ENCODE measurements around the gene SERTAD2. TPM values are rescaled to one million over a fixed set of nuclear protein-coding genes. Genes with fewer than 3 reads are reported as not detected.

The SERTAD2 gene
- total and polyA plus RNA-seq, 2 experiments from 2014 or later = 12.0 to 21.2 TPM

- H3K36me3 ChIP-seq = no peaks in the 10 kb centered on the region
- DNase-seq (ENCODE audit: low read depth in 1 of 2, low spot score in 1 of 2) = no peak
- no peak for TF ChIP-seq CTCF (IDR thresholded peaks at IDR 0.05; ENCODE audit: low read depth, low read length)
Measured at GRCh38 chr2:64598226-64598625, 55.5 kb downstream of the SERTAD2 start.

GRCh38 chr2:64595397-64596176, 58.1 kb downstream of the SERTAD2 start:
- Histone ChIP-seq H3K9me3 (ENCODE audit: low read depth) (no peaks in the 10 kb centered on the region), H3K4me3 (no peak overlapping the region), H3K27ac (no peak overlapping the region), H3K36me3 (peaks cover 20% of the 10 kb centered on the region), H3K4me1 (ENCODE audit: low read depth) (no peaks in the 10 kb centered on the region), H3K27me3 (no peaks in the 10 kb centered on the region)
- peak; percentile 50 to 57 for DNase-seq (ENCODE audit: low read depth in 1 of 2, low spot score in 1 of 2)
- TF ChIP-seq CTCF (IDR thresholded peaks at IDR 0.05; ENCODE audit: low read depth, low read length) = peak; percentile 52

More at GRCh38 chr2:64598226-64598625, 55.5 kb downstream of the SERTAD2 start:
- Histone ChIP-seq H3K27ac (no peak overlapping the region), H3K4me3 (no peak overlapping the region), H3K4me1 (ENCODE audit: low read depth) (no peaks in the 10 kb centered on the region), H3K9me3 (ENCODE audit: low read depth) (no peaks in the 10 kb centered on the region), H3K27me3 (no peaks in the 10 kb centered on the region)

- Histone ChIP-seq H3K4me3 (no peak overlapping the region), H3K27me3 (no peaks in the 10 kb centered on the region), H3K27ac (no peak overlapping the region), H3K9me3 (ENCODE audit: low read depth) (no peaks in the 10 kb centered on the region), H3K36me3 (peaks cover 23% of the 10 kb centered on the region), H3K4me1 (ENCODE audit: low read depth) (no peaks in the 10 kb centered on the region)
- TF ChIP-seq CTCF (IDR thresholded peaks at IDR 0.05; ENCODE audit: low read depth, low read length) = no peak
- no peak for DNase-seq (ENCODE audit: low read depth in 1 of 2, low spot score in 1 of 2)
Measured at GRCh38 chr2:64594226-64594989, 59.3 kb downstream of the SERTAD2 start.

GRCh38 chr2:64593035-64593655, 60.6 kb downstream of the SERTAD2 start:
- Histone ChIP-seq H3K4me3 (no peak overlapping the region), H3K27me3 (no peaks in the 10 kb centered on the region), H3K4me1 (ENCODE audit: low read depth) (no peaks in the 10 kb centered on the region), H3K27ac (no peak overlapping the region), H3K36me3 (peaks cover 35% of the 10 kb centered on the region), H3K9me3 (ENCODE audit: low read depth) (no peaks in the 10 kb centered on the region)
- TF ChIP-seq CTCF (IDR thresholded peaks at IDR 0.05; ENCODE audit: low read depth, low read length) = no peak
- peak in 1 of 2 donors; percentile 27 for DNase-seq (ENCODE audit: low read depth in 1 of 2, low spot score in 1 of 2)

- Histone ChIP-seq H3K36me3 (peaks cover 38% of the 10 kb centered on the region), H3K27me3 (no peaks in the 10 kb centered on the region), H3K9me3 (ENCODE audit: low read depth) (no peaks in the 10 kb centered on the region), H3K4me1 (ENCODE audit: low read depth) (no peaks in the 10 kb centered on the region), H3K27ac (no peak overlapping the region), H3K4me3 (no peak overlapping the region)
- no peak for TF ChIP-seq CTCF (IDR thresholded peaks at IDR 0.05; ENCODE audit: low read depth, low read length)
- DNase-seq (ENCODE audit: low read depth in 1 of 2, low spot score in 1 of 2) = no peak
Measured at GRCh38 chr2:64591188-64591587, 62.5 kb downstream of the SERTAD2 start.

All from cardiac muscle cell (in vitro differentiated cells and primary cell).